Stimulated activated CD4-positive, alpha-beta T cell treated with anti-CD3 and anti-CD28 coated beads, TNF-alpha, amount 100 ng/mL, for 48 hours (primary cell): Measurements from ENCODE around the gene SLC39A1.
A peak's percentile ranks its signal among the peaks of the same experiment; 100 is the strongest.

Source experiments
- DNase-seq, 3 donors: peaks; one replicate each; pipeline ENCODE4 v3.0.0-alpha.2; 2020; ENCODE audit warnings: low read depth in 3 of 3

SLC39A1 gene

DNA sequence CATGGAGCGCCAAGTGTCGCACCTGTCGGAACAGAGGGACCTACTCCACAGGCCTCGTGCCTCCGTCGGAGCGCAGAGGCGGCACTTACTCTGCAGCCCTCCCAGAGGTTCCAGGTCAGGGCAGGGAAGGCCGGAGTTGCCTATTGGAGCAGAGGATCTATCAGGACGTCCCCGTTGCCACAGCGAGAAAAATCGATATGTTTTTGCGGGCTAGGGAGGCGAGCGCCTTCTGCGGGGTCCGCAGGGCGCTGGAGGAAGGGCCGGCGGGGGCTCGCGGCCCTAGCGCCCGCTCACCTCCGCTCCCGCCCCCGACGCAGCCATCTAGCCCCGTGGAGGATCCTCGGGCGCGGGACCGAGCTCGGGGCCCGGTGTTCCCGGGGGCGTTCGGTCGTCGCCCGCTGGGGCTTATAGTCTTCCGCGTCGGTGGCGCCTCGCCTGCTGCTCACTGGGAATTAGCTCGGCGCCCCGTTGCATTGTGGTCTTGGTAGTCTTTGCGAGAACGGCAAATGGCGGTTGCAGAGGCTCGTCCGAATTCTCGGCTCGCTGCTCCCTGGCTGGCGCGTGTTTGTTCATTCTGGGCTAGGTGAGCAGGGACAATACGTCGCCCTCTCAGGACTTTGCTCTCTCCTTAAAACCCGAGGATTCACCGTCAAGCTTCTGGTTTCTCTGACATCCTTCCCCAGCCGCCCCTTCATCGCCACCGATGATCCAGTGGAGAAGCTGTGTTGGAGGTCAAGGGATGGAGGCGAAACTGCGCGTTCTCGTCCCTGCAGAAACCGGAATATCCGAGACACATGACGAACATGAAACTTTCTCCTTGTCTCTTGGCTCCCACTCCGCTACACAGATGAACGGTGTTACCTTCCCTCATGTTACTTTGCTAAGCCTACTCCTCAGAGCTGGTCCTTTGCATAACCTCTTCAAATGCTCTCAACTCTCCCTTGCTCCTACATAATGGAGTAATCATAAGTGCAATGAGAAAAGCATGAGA lies 14.2 kb upstream of the SLC39A1 start, which contains the start of gene JTB:
Gene JTB (minus strand): TSS at position 425 of the 991 bp plus-strand sequence. CDS start 422 bp downstream, at position 3.
- DNase-seq: peak; percentile 77 to 83 (median 78)

DNA sequence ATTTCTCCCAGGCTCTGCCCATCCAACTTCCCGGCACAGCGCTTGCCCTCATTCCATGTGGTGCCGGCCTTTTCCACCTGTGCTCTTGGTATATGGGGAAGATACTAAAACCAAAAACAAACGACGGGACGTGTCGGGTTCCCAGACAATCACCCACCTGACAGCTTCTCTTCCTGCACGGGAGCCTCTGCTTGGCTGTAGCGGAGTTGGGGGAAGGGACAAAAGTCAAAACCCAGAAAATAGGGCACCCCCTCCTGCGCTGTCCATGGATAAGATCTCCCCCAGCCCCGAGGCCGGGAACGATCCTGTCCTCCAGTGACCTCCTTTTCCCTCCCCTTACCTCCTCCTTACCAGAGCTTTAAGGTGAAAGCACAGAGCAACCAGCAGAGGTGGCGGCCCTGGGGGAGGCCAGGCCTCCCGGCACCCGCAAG lies 13.5 kb upstream of the SLC39A1 start:
- no peak for DNase-seq

DNA sequence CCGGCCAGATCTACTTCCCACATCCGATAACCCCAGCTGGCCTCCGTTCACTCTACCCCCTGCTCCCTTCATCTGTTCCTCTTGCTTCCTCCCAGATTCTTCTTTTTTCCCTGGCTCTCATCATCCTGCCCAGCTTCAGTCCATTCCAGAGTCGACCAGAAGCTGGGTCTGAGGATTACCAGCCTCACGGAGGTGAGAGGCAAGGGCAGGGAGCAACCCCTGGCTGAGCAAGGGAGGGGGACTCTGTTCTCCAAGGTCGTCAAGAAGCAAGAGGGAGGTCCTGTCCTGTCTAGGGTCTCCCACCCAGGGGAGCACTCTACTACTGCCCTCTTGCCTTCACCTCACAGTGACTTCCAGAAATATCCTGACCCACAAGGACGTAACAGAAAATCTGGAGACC lies 10.2 kb upstream of the SLC39A1 start:
- no peak for DNase-seq

DNA sequence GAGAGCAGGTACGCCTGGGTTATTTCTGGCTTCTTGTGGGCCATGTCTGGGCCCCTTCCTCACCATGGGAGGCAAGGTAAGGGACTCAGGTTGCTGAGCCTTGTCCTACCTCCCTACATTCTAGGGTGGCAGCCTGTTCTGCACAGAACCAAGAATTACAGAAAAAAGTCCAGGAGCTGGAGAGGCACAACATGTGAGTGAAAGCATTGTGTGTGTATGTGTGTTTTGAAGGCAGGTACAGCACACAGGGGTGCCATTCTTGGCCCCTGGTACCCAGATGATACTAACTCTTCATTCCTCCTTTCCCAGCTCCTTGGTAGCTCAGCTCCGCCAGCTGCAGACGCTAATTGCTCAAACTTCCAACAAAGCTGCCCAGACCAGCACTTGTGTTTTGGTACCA lies 9.7 kb upstream of the SLC39A1 start:
- no peak for DNase-seq

DNA sequence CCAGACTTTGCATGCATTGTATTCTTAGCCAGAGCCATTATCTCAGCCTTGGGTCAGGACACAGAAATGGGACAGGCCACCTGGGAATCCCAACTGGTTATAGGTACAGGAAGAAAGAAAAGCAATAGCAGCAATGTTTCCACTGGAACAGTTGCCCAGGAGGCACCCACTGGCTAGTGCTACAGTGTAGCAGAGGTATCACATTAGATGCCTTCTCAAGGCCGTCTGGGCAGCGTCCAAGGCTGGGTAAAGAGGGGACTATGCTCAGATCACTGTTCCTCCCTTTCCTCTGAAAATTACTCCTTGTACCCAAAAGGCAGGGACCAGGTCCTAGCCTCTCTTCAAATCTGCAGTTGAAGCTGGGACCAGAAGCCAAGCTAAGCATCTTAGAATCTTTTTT lies 7.0 kb upstream of the SLC39A1 start:
- DNase-seq: no peak

DNA sequence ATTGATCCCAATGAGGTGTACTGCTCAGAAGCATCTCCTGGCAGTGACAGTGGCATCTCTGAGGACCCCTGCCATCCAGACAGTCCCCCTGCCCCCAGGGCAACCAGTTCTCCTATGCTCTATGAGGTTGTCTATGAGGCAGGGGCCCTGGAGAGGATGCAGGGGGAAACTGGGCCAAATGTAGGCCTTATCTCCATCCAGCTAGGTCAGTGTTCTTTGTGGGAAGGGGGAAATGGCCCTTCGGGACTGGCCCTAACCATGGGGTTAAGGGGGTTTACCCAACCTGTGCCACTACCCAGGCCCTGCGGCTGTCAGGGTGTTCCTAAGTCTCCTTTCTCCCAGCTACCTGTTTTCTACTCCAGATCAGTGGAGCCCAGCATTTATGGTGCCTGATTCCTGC lies 5.6 kb upstream of the SLC39A1 start:
- no peak for DNase-seq

GRCh38 chr1:153968408-153968807 lies 5.1 kb upstream of the SLC39A1 start:
- DNase-seq: no peak

DNA sequence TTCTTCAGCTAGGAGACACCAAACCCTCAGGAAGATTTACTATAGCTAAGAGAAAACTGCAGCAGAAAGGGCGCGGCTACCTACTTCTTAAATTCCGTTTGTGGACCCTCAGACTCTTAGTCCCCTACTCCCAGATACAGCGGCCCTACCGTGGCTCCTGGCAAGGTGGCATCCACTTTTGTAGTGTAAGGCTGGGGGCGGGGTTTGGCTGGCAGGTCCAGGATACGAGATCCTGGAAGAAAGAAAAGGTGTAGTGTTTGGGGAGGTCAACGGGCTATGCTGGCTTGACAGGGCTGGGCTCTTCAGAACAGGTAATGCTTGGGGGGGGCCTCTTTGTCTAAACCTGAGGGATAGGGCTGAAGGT lies 4.6 kb upstream of the SLC39A1 start:
- no peak for DNase-seq

- DNase-seq: peak; percentile 63 to 76 (median 75)
These were observed 4.0 kb upstream of the SLC39A1 start, which contains the start of gene CREB3L4 for GRCh38 chr1:153967107-153967999. Gene CREB3L4 (plus strand): TSS chr1:153967902. CDS start chr1:153968526, 624 bp downstream.

DNA sequence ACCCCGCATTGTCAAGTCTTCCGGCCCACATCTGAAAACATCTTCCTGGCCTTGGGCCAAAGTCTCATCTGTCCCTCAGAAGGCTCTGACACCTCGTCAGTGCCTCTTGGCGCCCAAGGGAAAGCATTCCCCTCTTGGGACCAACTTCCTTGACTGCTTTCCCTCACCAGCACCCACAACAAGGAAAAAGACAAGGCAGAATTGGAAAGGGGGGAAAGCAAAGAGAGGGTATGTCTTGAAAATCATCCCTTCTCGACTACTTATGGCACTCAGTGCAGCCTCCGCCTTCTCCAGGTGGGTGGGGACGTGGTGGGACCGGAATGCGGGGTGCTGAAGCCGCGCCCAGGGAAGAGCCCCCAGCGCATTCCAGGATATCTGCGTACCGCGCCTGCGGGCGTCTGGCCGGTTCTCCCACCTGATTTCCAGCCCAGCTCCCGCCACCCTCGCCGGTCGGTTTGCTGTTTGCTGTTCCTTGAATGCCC lies 554 bp upstream of the SLC39A1 start:
- no peak for DNase-seq

- DNase-seq: no peak
These were observed 978 bp downstream of the SLC39A1 start for GRCh38 chr1:153962088-153963029.

DNA sequence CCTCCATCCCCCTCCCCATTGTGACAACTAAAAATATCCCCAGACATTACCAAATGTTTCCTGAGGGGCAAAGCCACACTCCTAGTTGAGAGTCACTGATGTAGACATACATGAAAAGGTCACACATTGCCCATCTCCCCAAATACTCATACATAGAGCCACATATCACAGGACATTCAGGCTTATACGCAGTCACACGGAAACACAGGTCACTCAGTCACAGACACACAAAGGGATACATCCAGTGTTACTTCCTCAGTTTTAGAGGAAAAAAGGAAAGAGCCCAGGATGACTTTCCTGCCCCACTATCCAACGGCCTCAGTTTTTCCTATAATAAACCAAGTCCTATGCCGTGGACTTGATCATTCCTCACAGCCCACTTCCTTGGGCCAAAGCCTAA lies 1.9 kb downstream of the SLC39A1 start:
- no peak for DNase-seq

DNA sequence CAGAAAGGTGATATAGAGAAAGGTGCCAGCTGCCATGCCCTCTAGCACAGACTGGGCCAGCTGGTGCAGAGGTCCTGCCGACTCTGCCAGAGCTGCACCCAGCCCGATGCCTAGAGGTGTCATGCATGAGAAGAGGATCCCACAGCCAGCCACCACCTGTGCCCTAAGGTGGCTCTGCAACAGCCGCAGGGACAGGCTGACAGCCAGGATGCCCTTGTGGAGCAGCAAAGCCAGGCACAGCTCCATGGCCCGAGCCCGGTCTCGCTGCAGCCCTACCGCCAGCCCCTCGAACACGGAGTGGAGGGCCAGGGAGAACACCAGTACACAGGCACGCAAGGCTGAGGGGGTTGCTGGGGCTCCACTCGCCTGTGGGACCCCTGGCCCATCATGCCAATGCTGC lies 3.1 kb downstream of the SLC39A1 start:
- DNase-seq: no peak

GRCh38 chr1:153959454-153959853 lies 3.9 kb downstream of the SLC39A1 start:
- no peak for DNase-seq

- no peak for DNase-seq
These were observed 4.4 kb downstream of the SLC39A1 start for GRCh38 chr1:153958961-153959260.

DNA sequence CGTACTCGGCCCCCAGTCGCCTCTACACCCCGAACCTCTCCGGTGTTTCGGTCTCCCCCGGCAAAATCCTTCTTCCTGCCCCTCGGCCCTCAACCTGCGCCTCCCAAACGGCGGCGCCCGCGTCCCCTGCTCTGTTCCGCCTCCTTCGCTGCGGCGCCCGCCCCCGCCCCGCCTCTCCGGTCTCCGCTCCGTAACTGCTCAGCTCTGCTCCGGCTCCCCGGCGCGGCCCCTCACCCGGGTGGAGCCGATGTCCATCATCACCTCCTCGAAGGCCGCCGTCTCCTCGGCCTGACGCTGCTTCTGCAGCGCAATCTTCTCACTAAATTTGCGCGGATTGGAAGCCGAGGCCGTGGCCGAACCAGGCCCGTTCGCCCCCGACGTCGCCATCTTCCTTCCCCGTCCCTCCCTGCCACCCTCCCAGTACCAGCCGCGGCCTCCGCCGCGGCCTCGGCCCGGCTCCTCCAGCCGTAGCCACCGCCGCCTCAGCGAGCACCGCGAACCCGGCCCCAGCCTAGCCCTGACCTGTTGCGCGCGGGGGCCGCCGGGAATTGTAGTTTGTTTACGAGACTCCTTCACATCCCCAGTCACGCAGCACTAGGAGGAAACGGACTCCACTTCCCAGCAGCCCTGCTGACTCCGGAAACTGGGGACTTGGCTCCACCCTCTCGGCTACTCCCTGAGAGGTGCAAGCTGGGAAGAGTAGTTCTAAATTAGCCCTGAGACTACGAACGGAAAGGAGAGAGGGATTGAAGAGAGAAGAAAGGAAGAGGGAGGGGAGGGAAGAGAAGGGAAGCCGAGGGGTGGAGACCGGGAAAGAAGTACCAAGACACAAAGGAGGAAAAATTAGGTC lies 5.0 kb downstream of the SLC39A1 start, which contains the start of gene CRTC2:
Gene CRTC2 (minus strand): TSS at position 502 of the 850 bp plus-strand sequence. CDS start 115 bp downstream, at position 387.
- peak; percentile 96 for DNase-seq

DNA sequence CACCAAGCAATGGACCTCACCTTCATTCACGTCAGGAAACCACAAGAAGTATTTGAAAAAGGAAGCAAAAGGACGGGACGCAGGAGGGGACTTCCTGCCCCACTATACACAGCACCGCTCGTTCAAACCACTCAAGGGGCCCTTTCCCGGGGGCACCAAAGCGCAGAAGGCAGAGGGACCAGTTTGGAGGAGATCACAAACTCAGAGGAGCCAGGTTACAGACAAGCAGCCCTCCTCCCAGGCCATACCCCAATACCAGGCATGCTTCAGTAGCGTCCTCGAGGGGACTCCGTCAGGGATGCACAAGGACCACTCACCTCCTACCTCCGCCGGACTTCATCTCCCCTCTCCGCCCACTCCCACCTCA lies 5.6 kb downstream of the SLC39A1 start:
- DNase-seq: no peak

GRCh38 chr1:153956997-153957715 lies 6.2 kb downstream of the SLC39A1 start:
- DNase-seq: no peak

DNA sequence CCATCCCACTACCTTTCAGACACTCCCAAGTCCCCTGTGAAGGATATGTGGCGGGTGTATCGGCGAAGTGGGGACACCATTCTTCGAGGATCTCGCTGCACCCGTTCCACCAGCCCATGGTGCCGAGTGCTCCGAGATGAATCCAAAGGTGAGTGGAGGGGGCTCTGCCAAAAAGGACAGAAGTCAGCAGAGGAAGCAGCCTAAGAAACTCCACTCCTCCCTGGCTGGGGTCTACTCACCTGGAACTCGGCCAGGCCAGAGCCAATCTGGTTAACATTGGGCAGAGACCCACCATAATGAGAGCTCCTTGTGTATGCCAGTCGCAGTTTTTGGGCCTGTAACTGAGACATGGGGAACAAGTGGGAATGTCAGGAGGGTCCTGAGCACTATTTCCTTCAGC lies 8.5 kb downstream of the SLC39A1 start:
- no peak for DNase-seq
